Neural progenitor cell (in vitro differentiated cells): Measurements from ENCODE around the gene RCC2. TPM values are rescaled to one million over a fixed set of nuclear protein-coding genes. Genes with fewer than 3 reads are reported as not detected.
"Not testable (repeated sequence)": the region's sequence is repeated elsewhere in the genome, so short reads cannot be mapped to it uniquely, and the experiment has no call there.

Source experiments
- DNase-seq: peaks from one replicate; pipeline ENCODE4 v3.0.0-alpha.2; 2016; ENCODE audit warnings: low spot score
- H2AFZ ChIP-seq: fragments of 200-600 bp; sonication (generic); replicated peaks from 2 replicates; pipeline ENCODE4 v1.6.1; 2016; ENCODE audit warnings: antibody characterized with exemption
- H3F3A ChIP-seq: fragments of 200-600 bp; sonication (generic); 2 replicates; pipeline ENCODE4 v1.6.1; 2016; ENCODE audit warnings: antibody characterized with exemption, low read depth
- H3K27ac ChIP-seq: fragments of 200-600 bp; sonication (generic); 2 replicates; pipeline ENCODE4 v1.5.1; 2016; ENCODE audit warnings: mild to moderate bottlenecking
- H3K27me3 ChIP-seq: fragments of 200-600 bp; sonication (generic); 2 replicates; pipeline ENCODE4 v1.6.1; 2016; ENCODE audit warnings: mild to moderate bottlenecking, moderate library complexity
- H3K36me3 ChIP-seq: fragments of 200-600 bp; sonication (generic); 2 replicates; pipeline ENCODE4 v1.5.1; 2016
- H3K4me1 ChIP-seq: fragments of 200-600 bp; sonication (generic); 2 replicates; pipeline ENCODE4 v1.6.1; 2016; ENCODE audit warnings: mixed run types
- H3K4me2 ChIP-seq: fragments of 200-600 bp; sonication (generic); 2 replicates; pipeline ENCODE4 v1.6.1; 2016
- H3K4me3 ChIP-seq: fragments of 200-600 bp; sonication (generic); 2 replicates; pipeline ENCODE4 v1.5.1; 2016
- H3K79me2 ChIP-seq: fragments of 200-600 bp; sonication (generic); 2 replicates; pipeline ENCODE4 v1.6.1; 2016; ENCODE audit warnings: low read depth
- H3K9ac ChIP-seq: fragments of 200-600 bp; sonication (generic); 2 replicates; pipeline ENCODE4 v1.6.1; 2016
- H3K9me3 ChIP-seq: fragments of 200-600 bp; sonication (generic); 2 replicates; pipeline ENCODE4 v1.5.1; 2016; ENCODE audit warnings: low read depth
- H4K20me1 ChIP-seq: fragments of 200-600 bp; sonication (generic); 2 replicates; pipeline ENCODE4 v1.6.1; 2016; ENCODE audit warnings: low read depth
- H3K27ac Mint-ChIP-seq: 3 replicates; pipeline ENCODE4 v1.8.0; 2021; ENCODE audit warnings: mixed read lengths
- H3K27me3 Mint-ChIP-seq: 2 replicates; pipeline ENCODE4 v1.8.0; 2022; ENCODE audit warnings: low read depth, mild to moderate bottlenecking, inconsistent platforms, moderate library complexity, mixed read lengths; ENCODE audit not compliant: insufficient read depth
- H3K36me3 Mint-ChIP-seq: 3 replicates; pipeline ENCODE4 v1.8.0; 2021; ENCODE audit warnings: mixed read lengths
- H3K4me1 Mint-ChIP-seq: 3 replicates; pipeline ENCODE4 v1.8.0; 2021; ENCODE audit warnings: mixed read lengths
- H3K4me3 Mint-ChIP-seq: 3 replicates; pipeline ENCODE4 v1.8.0; 2021; ENCODE audit warnings: mild to moderate bottlenecking, moderate library complexity, mixed read lengths
- H3K9me3 Mint-ChIP-seq: 3 replicates; pipeline ENCODE4 v1.8.0; 2020; ENCODE audit warnings: mixed read lengths
- CTCF ChIP-seq: fragments of 200-600 bp; sonication (generic); IDR thresholded peaks from 2 replicates; pipeline ENCODE4 v1.5.1; 2017; ENCODE audit warnings: antibody characterized with exemption, mild to moderate bottlenecking
- EZH2 ChIP-seq: fragments of 200-600 bp; sonication (generic); IDR thresholded peaks from 2 replicates; pipeline ENCODE4 v1.6.1; 2017; ENCODE audit warnings: antibody characterized with exemption, mild to moderate bottlenecking, moderate library complexity
- EZH2phosphoT487 ChIP-seq: fragments of 200-600 bp; sonication (generic); IDR thresholded peaks from 2 replicates; pipeline ENCODE4 v1.6.1; 2017; ENCODE audit warnings: antibody characterized with exemption
- total RNA-seq: library from RNA; depleted of rRNA; stranded (reverse); fragments of >200 nt; gene quantifications from 2 replicates; pipeline ENCODE4 v1.2.3, GENCODE V29; 2015; ENCODE audit warnings: low replicate concordance

The RCC2 gene
- total RNA-seq, 1 donor from 2014 or later, result 126 TPM

GRCh38 chr1:17414022-17414421, 25.5 kb downstream of the RCC2 start:
- Mint-ChIP-seq H3K27ac (no peak overlapping the region), H3K4me3 (no peak overlapping the region), H3K27me3 (no peaks in the 10 kb centered on the region), H3K9me3 (no peaks in the 10 kb centered on the region), H3K4me1 (no peaks in the 10 kb centered on the region), H3K36me3 (peaks cover 43% of the 10 kb centered on the region)
- H3K9me3 ChIP-seq, result no peaks in the 10 kb centered on the region
- peaks cover 70% of the 10 kb centered on the region for H4K20me1 ChIP-seq
- peaks cover 17% of the 10 kb centered on the region for H3K36me3 ChIP-seq
- no peaks in the 10 kb centered on the region for H3K27me3 ChIP-seq
- peaks cover 52% of the 10 kb centered on the region for H3K79me2 ChIP-seq
- H3K4me3 ChIP-seq, result no peak overlapping the region
- DNase-seq, result no peak
- no peak overlapping the region for H2AFZ ChIP-seq
- H3K9ac ChIP-seq, result no peak overlapping the region
- no peaks in the 10 kb centered on the region for H3K4me1 ChIP-seq
- peaks cover 14% of the 10 kb centered on the region for H3F3A ChIP-seq
- no peak for TF ChIP-seq EZH2
- TF ChIP-seq CTCF, result no peak
- no peak for TF ChIP-seq EZH2phosphoT487
- H3K27ac ChIP-seq, result no peak overlapping the region
- no peak overlapping the region for H3K4me2 ChIP-seq

GRCh38 chr1:17412093-17412870, 27.2 kb downstream of the RCC2 start:
- H3K4me3 Mint-ChIP-seq, result no peak overlapping the region
- peaks cover 66% of the 10 kb centered on the region for H4K20me1 ChIP-seq
- no peak for TF ChIP-seq EZH2
- no peak for TF ChIP-seq CTCF
- no peak for TF ChIP-seq EZH2phosphoT487

GRCh38 chr1:17409391-17409811, 30.1 kb downstream of the RCC2 start:
- Histone ChIP-seq H2AFZ (no peak overlapping the region), H3K4me1 (peaks cover 3% of the 10 kb centered on the region), H3K4me3 (no peak overlapping the region), H3K9me3 (no peaks in the 10 kb centered on the region), H3K27me3 (no peaks in the 10 kb centered on the region), H3K4me2 (no peak overlapping the region), H3K36me3 (no peaks in the 10 kb centered on the region), H4K20me1 (peaks cover 56% of the 10 kb centered on the region), H3K79me2 (peaks cover 18% of the 10 kb centered on the region), H3F3A (peaks cover 36% of the 10 kb centered on the region), H3K9ac (no peak overlapping the region), H3K27ac (no peak overlapping the region)
- Mint-ChIP-seq H3K9me3 (no peaks in the 10 kb centered on the region), H3K4me1 (peaks cover 12% of the 10 kb centered on the region), H3K36me3 (peaks cover 37% of the 10 kb centered on the region), H3K27ac (peak overlapping the region; percentile 66), H3K27me3 (no peaks in the 10 kb centered on the region), H3K4me3 (no peak overlapping the region)
- no peak for DNase-seq
- TF ChIP-seq EZH2phosphoT487 (no peak), CTCF (no peak), EZH2 (no peak)

More at GRCh38 chr1:17412093-17412870, 27.2 kb downstream of the RCC2 start:
- H2AFZ ChIP-seq, result no peak overlapping the region
- no peak overlapping the region for H3K27ac ChIP-seq
- Mint-ChIP-seq H3K27ac (no peak overlapping the region), H3K9me3 (no peaks in the 10 kb centered on the region), H3K36me3 (peaks cover 52% of the 10 kb centered on the region), H3K27me3 (no peaks in the 10 kb centered on the region), H3K4me1 (peaks cover 11% of the 10 kb centered on the region)
- DNase-seq, result no peak
- no peaks in the 10 kb centered on the region for H3K9me3 ChIP-seq
- no peaks in the 10 kb centered on the region for H3K4me1 ChIP-seq
- no peak overlapping the region for H3K9ac ChIP-seq
- H3K79me2 ChIP-seq, result peaks cover 35% of the 10 kb centered on the region
- no peak overlapping the region for H3K4me2 ChIP-seq
- no peak overlapping the region for H3K4me3 ChIP-seq
- peaks cover 9% of the 10 kb centered on the region for H3K36me3 ChIP-seq
- peaks cover 21% of the 10 kb centered on the region for H3F3A ChIP-seq
- no peaks in the 10 kb centered on the region for H3K27me3 ChIP-seq

- H3K27me3 ChIP-seq, H3K27ac Mint-ChIP-seq, H2AFZ ChIP-seq, DNase-seq, H3K9me3 ChIP-seq, H3K4me1 ChIP-seq, H3K27me3 Mint-ChIP-seq, H3K36me3 ChIP-seq, H3K4me2 ChIP-seq, H3K9me3 Mint-ChIP-seq, H3K9ac ChIP-seq, H3K79me2 ChIP-seq, H3K4me3 ChIP-seq, H3K4me3 Mint-ChIP-seq, H3K27ac ChIP-seq: not testable (repeated sequence)
- Histone ChIP-seq H3F3A (peaks cover 36% of the 10 kb centered on the region), H4K20me1 (peaks cover 52% of the 10 kb centered on the region)
- Mint-ChIP-seq H3K36me3 (peaks cover 33% of the 10 kb centered on the region), H3K4me1 (peaks cover 14% of the 10 kb centered on the region)
These were observed 31.5 kb downstream of the RCC2 start for GRCh38 chr1:17407786-17408514.

GRCh38 chr1:17406760-17407475, 32.6 kb downstream of the RCC2 start:
- peaks cover 14% of the 10 kb centered on the region for H3K4me1 Mint-ChIP-seq
- H4K20me1 ChIP-seq, result peaks cover 43% of the 10 kb centered on the region
- not testable (repeated sequence) for H3K4me3 ChIP-seq, H3K27ac ChIP-seq, H3K4me2 ChIP-seq, H3K36me3 ChIP-seq, H3K9ac ChIP-seq, H3K4me1 ChIP-seq, H3K4me3 Mint-ChIP-seq, H3K27ac Mint-ChIP-seq, H3K9me3 Mint-ChIP-seq, H3K27me3 ChIP-seq, H3K9me3 ChIP-seq, H3K27me3 Mint-ChIP-seq, H2AFZ ChIP-seq, DNase-seq, H3K79me2 ChIP-seq
- peaks cover 24% of the 10 kb centered on the region for H3K36me3 Mint-ChIP-seq
- H3F3A ChIP-seq, result peaks cover 36% of the 10 kb centered on the region
